ENCODE data around the gene DBNDD1. TPM values are rescaled to one million over a fixed set of nuclear protein-coding genes. Genes with fewer than 3 reads are reported as not detected.
"Not testable (repeated sequence)": the region's sequence is repeated elsewhere in the genome, so short reads cannot be mapped to it uniquely, and the experiment has no call there.

Gene DBNDD1
- total RNA-seq, 1 donor from 2014 or later: 17.7 TPM

DNA sequence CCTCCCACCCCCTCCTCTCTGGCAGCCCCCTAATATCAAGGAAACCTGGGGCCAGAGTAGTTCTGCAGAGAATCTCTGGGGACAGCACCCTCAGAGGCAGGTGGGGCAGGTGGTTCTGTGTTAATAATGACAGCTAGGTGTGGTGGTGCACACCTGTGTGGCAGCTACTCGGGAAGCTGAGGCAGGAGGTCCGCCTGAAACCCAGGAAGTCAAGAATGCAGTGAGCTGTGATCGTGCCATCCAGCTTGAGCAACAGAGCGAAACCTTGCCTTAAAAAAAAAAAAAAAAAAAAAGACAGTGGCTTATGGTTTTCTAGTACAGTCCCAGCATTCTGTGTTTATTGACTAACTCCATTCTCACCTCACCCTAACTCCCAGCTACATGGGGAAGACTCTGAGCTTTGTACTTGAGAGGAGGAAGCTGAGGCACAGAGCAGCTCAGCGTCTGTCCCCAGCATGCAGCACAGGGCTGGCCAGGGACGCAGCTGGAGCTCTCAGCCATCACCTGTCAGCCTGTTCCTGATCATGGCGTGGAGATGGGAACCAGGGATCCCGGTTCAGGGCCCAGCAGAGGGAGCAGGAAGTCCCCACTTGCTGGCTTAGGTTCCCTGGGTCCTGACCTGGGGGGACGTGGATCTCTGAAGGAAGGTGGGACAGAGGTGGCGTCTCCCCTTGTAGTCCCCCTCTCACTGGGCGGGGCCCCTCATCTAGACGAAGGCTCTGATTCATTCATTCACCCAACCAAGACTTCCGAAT, 6.1 kb downstream of the DBNDD1 start:
- DNase-seq (ENCODE audit: low read depth, low spot score): no peak

GRCh38 chr16:90011908-90012501, 7.3 kb downstream of the DBNDD1 start:
- no peak for DNase-seq (ENCODE audit: low read depth, low spot score)

DNA sequence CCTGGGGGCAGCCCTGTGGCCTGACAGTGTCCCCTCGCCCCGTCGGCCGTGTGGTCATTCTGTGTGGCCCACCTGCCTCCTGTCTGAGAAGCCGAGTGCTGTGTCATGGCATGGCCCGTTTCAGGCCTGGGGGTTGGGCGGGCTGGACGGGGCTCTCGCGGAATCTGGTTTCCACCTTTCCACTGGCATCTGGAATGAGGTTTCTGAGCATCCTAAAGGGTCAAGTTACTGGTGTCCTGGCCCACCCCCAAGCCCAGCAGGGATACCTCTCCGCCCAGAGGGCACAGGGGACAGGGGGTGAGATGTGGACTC, 7.8 kb downstream of the DBNDD1 start:
- DNase-seq (ENCODE audit: low read depth, low spot score): no peak

GRCh38 chr16:90010676-90011507, 8.4 kb downstream of the DBNDD1 start:
- no peak for DNase-seq (ENCODE audit: low read depth, low spot score)

- DNase-seq (ENCODE audit: low read depth, low spot score): no peak
Measured at GRCh38 chr16:90009172-90009899, 9.9 kb downstream of the DBNDD1 start.

DNA sequence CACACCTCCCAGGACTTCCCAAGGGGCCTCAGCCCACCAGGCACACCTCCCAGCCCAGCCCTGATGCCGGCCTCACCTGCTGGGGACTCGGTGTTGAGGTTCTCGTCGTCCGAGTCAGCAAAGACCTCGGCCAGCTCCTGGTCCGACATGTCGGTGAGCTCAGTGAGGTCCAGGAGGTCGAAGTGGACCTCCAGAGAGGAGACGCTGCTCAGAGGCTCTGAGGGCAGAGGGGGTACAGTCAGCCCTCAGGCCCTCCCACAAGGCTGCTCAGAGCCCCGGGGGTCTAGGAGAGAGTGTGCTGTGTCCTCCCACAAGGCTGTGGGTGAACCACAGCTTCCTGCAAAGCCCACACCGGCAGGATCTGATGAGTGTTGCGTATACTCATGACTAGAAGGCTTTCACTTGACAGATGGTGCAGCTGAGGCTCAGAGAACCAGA, 10.5 kb downstream of the DBNDD1 start:
- no peak for DNase-seq (ENCODE audit: low read depth, low spot score)

- not testable (repeated sequence) for DNase-seq (ENCODE audit: low read depth, low spot score)
Measured at GRCh38 chr16:90007635-90008234, 11.5 kb downstream of the DBNDD1 start.

DNA sequence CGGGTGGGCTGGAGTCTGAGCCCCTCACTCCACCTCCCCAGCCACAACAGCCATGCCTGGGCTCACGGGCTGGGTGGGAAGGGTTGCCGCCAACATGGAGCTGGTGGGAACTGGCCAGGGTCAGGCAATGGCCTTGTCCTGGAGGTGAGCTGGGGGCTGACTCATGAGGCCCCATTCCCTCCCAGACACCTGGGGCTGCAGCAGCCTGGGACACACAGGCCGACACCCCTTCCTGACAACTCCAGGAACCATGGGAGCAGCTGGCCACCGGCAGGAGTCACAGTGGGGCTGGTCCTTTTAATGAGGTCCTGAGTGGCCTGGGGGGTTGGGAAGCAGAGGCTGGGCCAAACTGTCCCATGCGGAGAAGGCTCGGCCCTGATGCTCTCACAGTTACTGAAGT, 12.2 kb downstream of the DBNDD1 start:
- no peak for DNase-seq (ENCODE audit: low read depth, low spot score)

DNA sequence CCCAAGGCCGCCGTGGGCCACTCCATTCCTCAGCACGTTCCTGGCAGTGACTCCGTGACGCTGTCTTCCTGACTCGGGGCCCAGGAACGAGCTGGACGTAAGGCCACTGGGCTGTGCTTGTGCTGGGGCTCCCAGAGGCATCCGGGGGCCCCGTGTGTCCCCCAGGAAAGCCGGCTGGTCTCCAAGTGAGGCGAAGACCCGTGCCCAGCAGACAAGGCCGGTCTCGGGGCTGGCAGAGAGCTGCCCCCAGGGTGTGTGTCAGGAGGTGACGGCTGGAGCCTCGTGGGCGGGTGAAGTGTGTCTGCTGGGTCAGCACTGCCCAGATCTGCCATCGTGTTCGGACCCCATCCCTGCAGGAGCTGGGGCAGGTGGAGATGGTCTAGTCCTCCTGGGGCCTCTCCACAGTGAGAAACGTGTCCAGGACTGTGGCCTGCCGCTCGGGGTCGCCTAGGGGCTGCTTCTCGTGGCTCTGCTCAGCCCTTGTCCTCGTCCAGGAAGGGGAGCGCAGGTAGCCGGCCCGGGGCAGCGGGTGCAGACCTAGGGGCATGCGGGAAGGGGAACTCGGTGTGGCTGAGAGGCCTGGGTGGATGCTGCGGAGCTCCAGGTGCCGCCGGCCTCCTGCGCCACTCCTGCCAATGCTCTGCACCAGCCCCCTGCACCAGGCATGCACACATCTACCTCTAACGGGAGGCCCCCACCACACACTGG, 13.1 kb downstream of the DBNDD1 start:
- DNase-seq (ENCODE audit: low read depth, low spot score): no peak

GRCh38 chr16:90004577-90004976, 14.7 kb downstream of the DBNDD1 start:
- no peak for DNase-seq (ENCODE audit: low read depth, low spot score)

DNA sequence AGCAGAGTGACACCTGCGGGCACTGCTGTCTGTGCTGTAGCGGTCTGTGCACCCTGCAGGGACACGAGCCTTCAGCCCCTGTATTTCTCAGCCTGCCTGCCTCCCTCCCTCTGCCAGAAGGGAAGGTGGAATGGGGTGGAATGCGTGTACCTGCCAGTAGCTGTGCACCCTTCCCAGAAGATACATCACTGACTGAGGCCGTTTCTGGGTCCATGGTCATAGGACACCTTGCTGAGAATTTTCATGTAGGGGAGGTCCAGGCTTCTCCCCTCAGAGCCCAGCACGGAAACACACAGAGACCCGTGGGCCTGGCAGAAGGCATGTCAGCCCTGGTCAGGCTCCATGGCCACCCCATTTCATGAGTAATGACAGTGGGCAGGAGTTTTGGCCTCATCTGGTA, 16.5 kb downstream of the DBNDD1 start:
- DNase-seq (ENCODE audit: low read depth, low spot score): no peak

DNA sequence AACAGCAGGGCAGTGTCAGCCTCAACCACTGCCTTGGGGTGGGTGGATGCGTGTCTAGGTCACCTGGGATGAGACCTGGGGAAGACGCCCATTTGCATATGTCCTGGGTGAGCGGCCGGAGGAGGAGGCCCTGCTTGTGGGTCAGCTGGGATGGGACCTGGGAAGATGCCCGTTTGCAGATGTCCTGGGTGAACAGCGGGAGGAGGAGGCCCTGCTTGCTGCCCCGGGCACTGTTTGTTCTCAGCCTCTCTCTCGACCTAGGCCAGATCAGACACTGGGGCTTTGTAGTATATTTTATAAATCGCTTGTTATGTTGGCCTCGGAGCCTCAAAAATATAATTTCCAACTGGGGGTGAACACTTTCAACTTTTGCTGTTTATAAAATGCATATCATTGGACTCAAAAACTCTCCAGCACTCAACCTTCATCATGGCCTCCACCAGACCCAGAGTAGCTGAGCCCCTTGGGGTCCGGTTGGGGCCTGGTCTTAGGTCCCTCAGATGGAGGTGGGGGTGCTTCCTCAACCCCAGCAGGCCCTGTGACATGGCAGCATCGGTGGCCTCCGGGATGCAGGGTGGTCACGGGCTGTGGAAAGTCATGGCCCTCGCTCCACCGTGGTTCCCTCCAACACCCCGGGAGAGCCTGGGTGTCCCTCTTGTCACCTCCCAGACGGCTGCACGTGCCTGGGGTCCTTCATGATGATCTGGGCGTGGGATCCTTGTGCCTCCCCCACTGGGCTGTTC, 17.3 kb downstream of the DBNDD1 start:
- no peak for DNase-seq (ENCODE audit: low read depth, low spot score)

GRCh38 chr16:90000733-90001427, 18.4 kb downstream of the DBNDD1 start:
- no peak for DNase-seq (ENCODE audit: low read depth, low spot score)

GRCh38 chr16:89999831-90000574, 19.3 kb downstream of the DBNDD1 start:
- no peak for DNase-seq (ENCODE audit: low read depth, low spot score)

DNA sequence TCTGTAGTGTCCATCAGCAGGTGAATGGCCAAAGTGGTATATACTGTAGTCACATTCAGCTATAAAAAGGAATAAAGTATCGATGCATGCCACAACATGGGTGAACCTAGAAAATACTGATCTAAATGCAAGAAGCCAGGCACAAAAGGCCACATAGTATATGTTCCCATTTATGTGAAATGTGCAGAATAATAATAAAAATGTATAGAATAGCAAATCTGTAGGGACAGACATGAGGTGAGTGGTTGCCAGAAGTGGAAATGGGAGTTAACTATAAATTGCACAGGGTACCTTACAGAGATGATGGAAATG, 23.1 kb downstream of the DBNDD1 start:
- no peak for DNase-seq (ENCODE audit: low read depth, low spot score)

DNA sequence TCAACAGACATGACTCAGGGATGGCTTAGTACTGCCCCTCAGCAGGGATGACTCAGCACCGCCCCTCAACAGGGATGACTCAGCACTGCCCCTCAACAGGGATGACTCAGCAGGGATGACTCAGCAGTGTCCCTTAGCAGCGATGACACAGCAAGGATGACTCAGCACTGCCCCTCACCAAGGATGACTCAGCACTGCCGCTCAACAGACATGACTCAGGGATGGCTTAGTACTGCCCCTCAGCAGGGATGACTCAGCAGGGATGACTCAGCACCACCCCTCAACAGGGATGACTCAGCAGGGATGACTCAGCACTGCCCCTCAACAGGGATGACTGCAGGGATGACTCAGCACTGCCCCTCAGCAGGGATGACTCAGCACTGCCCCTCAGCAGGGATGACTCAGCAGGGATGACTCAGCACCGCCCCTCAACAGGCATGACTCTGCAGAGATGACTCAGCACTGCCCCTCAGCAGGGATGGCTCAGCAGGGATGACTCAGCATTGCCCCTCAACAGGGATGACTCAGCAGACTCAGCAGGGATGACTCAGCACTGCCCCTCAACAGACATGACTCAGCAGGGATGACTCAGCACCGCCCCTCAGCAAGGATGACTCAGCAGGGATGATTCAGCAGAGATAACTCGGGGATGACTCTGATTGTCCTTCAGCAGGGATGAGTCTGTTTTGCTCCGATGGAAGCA, 23.6 kb downstream of the DBNDD1 start:
- not testable (repeated sequence) for DNase-seq (ENCODE audit: low read depth, low spot score)

DNA sequence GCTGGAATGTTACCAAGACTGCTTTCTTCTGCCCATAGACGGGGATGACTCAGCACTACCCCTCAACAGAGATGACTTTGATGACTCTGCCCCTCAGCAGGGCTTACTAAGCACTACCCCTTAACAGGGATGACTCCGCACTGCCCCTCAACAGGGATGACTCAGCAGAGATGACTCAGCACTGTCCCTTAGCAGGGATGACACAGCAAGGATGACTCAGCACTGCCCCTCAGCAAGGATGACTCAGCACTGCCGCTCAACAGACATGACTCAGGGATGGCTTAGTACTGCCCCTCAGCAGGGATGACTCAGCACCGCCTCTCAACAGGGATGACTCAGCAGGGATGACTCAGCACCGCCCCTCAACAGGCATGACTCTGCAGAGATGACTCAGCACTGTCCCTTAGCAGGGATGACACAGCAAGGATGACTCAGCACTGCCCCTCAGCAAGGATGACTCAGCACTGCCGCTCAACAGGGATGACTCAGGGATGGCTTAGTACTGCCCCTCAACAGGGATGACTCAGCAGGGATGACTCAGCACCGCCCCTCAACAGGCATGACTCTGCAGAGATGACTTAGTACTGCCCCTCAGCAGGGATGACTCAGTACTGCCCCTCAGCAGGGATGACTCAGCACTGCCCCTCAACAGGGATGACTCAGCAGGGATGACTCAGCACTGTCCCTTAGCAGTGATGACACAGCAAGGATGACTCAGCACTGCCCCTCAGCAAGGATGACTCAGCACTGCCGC, 24.4 kb downstream of the DBNDD1 start:
- not testable (repeated sequence) for DNase-seq (ENCODE audit: low read depth, low spot score)

GRCh38 chr16:89994389-89994720, 24.9 kb downstream of the DBNDD1 start:
- no peak for DNase-seq (ENCODE audit: low read depth, low spot score)
